A673 (cell line): ENCODE results near the gene TTLL5.

Source experiments
- EZH2 ChIP-seq: fragments of 200-600 bp; sonication (generic); IDR thresholded peaks from 2 replicates; pipeline ENCODE4 v1.6.1; 2017; ENCODE audit warnings: borderline replicate concordance, low read depth, mild to moderate bottlenecking, mixed read lengths, antibody characterized with exemption, low read length; ENCODE audit not compliant: poor library complexity, severe bottlenecking
- TF ChIP-seq, protein P1 (sequence below): fragments of 300-800, 200-600 bp; sonication (generic); conservative IDR thresholded peaks from 2 replicates; pipeline ENCODE4 v1.5.1; 2017; ENCODE audit warnings: low read depth, mild to moderate bottlenecking, antibody characterized with exemption, low read length, moderate library complexity, mixed read lengths

DNA sequence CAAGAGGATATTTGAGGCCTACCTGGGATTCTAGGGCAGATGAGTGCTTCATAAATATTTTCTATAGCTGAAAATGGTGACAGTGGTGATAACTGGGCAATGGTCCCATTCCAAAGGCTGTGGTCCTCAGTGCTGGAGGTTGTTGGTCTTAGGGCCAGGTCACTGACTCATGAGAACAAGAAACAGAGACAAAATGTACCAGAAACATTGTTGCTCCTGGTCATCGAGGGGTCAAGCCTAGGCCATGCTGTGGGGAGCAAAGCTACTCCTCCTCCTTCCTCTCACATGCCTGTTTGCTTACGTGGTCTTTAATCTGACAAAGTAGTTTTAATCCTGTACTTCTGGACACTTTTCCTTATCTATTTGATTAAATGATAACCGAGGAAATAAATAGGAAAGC lies 34.2 kb upstream of the TTLL5 start:
- TF ChIP-seq, protein P1, sequence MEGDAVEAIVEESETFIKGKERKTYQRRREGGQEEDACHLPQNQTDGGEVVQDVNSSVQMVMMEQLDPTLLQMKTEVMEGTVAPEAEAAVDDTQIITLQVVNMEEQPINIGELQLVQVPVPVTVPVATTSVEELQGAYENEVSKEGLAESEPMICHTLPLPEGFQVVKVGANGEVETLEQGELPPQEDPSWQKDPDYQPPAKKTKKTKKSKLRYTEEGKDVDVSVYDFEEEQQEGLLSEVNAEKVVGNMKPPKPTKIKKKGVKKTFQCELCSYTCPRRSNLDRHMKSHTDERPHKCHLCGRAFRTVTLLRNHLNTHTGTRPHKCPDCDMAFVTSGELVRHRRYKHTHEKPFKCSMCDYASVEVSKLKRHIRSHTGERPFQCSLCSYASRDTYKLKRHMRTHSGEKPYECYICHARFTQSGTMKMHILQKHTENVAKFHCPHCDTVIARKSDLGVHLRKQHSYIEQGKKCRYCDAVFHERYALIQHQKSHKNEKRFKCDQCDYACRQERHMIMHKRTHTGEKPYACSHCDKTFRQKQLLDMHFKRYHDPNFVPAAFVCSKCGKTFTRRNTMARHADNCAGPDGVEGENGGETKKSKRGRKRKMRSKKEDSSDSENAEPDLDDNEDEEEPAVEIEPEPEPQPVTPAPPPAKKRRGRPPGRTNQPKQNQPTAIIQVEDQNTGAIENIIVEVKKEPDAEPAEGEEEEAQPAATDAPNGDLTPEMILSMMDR, result no peak
- TF ChIP-seq EZH2, result no peak
